NCI-H460 (cell line): Measurements from ENCODE around the gene TGFBR3. TPM values are rescaled to one million over a fixed set of nuclear protein-coding genes. Genes with fewer than 3 reads are reported as not detected.
"Not testable (repeated sequence)": the region's sequence is repeated elsewhere in the genome, so short reads cannot be mapped to it uniquely, and the experiment has no call there.

Experiments used
- DNase-seq: peaks from one replicate; pipeline ENCODE4 v3.0.0-alpha.2; 2016; ENCODE audit warnings: low read depth; ENCODE audit errors: extremely low read depth
- total RNA-seq: library from RNA; depleted of rRNA; stranded (reverse); fragments of >200 nt; shearing (Covaris generic); gene quantifications from 2 replicates; pipeline ENCODE4 v1.2.3, GENCODE V29; 2014

The TGFBR3 gene
- total RNA-seq, 1 experiment from 2014 or later, result 11.3 TPM

DNA sequence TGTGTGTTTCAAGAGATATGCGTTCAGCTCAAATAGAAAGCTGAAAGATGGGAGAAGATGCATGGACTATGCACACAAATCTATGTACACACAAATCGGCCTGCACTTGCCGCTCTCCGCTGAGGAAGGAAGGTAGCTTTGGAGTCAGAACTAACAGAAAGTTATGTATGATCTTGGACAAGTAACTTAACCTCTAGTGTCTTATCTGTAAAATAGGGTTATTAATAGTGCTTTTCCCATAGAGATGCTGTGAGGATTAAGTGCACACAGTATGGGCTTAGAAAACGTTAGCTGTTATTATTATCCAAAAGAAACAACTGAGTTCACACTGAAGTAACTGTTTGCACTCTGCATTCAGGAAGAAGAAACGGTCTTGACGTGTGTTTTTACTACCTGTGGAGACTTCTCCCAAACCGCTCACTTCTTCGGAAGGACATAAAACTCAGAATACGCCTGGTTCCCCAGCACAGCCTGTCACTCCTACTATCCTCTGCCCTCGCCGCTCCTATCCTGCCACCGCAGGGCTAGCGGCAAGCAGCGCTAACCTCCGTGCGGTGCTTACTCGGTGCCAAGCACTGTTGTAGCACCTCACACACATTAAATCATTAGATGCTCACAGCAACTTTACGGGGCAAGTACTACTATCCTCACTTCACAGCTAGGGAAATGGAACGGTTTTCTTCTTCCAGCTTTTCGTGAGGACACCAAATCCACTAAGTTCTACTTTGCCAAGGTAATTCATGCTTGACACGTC lies 1.3 kb downstream of the TGFBR3 start:
- DNase-seq, result no peak

DNA sequence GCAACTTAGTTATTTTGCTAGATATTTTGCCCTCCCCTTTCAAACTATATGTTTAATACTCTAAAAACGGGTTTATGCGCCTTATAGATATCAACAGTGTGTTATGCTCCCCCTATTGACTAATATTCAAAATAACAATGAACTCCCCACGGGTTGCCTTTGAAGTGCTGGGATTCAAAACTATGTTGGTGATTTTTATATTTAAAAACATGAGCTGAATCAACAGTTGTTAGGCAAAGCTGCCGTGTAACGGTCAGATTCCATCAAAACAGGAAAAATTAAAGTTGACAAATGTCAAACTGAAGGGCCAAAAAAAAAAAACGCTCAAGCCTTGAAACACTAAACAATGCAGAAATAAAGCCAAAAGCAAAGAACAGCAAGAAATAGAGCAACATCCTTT lies 2.5 kb downstream of the TGFBR3 start:
- DNase-seq, result no peak

DNA sequence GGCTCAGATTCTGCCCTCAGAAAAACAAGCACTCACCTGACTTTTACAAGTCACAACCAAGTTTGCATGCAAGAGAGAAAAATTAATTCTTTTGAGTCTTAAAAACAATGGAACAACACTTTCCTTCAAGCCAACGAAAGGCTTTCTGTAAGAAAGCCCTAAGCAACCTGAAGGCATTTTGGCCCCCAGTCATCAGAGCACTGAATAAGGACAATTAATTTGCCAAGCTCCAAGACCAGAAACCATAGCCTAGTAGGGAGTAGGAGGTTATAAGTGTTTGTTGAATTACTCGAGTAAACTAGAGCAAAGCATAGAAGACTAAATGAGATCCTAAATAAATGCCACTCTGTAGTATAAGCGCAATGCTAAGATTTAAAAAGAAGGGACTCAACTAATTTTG lies 4.7 kb downstream of the TGFBR3 start:
- DNase-seq, result no peak

DNA sequence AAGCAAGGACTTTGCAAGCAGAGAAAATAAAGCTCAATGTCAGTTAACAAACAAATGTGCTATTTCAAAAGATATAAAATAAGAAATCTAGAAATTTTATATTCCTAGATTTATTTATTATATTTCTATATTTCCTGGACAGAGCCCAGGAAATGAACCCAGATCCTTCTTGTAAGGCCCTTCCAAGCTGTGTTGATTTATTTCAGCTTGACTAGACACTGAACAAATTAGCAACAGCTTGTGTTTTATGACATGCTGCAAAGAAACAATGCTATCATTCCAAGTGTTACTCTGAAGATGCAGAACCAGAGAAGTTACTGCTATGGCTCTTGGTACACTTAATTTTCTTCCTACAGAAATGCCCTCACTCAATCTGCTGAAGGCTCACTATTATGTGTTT lies 6.2 kb downstream of the TGFBR3 start:
- no peak for DNase-seq

DNA sequence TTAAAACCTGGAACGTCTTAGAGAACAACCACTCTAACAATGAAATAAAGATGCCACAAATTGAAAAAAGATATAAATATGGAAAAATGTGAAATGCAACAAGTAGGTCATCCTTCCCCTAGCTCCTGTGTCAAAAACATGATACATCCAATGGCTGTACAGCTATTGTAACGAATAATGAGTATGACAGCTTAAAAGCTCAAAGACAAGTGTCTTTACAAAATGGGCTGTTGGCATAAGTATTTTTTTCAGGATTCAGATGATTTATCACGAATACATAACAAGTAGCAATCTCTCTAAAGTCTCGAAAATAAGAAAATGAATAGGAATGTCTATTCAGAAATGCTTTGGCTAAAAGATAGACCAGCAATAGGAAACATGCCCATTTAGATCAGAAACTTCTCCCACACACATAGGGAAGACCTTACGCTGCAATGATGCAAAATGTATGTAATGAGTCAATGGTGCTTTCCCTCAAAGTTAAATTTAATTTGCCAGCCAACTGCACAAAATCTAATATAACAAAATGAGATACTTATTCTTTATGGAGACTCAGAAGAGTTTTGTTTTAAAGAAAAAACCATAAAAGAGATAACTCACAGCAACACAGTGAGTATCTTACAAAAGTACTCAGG lies 8.3 kb downstream of the TGFBR3 start:
- no peak for DNase-seq

DNA sequence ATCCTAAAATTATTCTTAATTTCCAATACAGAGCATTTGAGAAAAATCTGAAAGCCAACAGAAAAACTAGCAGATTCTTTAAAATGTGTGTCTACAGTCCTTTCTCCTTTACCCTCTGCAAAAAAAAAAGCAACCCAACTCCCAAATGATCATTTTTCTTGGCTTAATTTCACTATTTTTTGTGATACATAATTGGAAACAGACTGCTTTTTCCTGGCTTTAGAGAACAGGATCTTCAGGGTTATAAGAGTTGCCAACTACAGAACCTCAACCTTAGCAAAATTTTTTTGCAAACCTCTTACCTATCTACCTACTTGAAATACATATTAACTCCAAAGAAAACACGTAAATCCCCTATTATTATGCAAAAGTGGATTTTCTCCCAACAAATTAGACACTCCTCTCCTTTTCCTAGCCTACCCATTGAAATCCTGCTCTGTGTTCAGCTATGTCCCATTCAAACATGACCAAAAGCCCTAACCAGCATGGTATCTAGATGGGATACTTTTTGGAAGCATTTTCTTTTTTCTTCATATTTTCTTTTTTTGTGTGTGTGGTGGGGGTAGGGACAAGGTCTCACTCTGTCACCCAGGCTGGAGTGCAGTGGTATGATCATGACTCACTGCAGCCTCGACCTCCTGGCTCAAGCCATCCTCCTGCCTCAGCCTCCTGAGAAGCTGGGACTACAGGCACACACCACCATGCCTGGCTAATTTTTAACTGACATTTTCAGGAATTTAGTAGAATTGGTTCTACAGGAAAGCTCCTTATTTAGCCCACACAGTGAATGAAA lies 9.0 kb downstream of the TGFBR3 start:
- DNase-seq, result no peak

DNA sequence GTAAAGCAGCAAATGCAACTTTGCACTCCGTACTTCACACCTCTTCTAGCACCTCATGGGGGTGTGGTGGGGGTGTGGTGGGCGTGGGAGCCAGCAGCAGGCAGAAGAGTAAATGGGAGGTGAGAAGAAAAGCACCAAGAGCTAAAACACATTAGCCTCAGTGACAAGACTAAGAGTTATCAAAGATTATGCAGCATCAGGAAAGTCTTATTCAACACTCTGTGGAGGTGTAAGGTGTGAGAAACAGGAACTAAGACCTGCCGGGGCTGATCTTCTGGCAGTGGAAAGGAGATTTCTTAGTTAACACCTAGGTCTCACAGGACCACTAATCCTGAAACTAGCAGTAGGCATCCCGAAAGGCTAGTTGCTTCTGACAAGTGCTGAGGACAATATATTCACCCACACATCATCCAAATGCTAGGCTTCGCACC lies 9.9 kb downstream of the TGFBR3 start:
- DNase-seq, result no peak

DNA sequence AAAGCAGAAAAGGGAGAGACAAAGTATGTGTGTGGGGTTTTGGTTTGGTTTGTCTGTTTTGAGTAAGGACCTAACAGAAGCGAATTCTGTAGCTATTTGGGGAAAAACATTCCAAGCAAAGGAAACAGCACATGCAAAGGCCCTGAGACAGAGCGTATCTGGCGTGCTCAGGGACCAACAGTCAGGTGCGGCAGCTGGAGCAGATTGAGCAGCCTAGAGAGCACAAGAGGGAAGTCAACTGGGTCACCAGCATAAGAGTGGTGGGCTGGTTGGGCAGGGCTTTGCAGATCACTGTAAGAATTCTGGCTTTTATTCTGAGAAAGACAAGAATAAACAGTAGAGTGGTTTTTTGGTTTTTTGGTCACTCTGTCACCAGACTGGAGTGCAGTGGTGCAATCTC lies 11.8 kb downstream of the TGFBR3 start:
- DNase-seq, result no peak

DNA sequence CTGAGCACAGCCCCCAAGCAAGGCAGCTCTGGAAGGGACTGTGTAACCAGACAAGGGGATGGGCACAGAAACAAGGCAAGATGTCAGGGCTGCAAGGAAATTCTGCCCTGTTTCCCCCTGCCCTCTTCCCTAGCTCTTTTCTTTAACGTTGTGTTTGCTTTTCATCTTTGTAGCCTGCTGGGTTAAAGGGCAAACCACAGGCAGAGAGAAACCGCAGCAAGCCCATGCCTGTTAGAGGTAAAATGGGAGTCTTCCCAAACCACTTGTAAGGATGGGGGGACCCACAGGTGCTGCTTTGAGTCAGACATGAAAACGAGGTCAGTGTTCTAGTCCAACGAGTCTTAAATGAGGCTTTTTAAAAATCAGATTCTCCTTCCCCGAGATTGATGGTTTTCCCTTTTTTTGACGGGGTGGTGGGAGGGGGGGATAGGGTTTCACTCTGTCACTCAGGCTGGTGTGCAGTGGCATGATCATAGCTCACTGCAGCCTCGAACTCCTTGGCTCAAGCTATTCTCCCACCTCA lies 13.3 kb downstream of the TGFBR3 start:
- DNase-seq, result no peak

DNA sequence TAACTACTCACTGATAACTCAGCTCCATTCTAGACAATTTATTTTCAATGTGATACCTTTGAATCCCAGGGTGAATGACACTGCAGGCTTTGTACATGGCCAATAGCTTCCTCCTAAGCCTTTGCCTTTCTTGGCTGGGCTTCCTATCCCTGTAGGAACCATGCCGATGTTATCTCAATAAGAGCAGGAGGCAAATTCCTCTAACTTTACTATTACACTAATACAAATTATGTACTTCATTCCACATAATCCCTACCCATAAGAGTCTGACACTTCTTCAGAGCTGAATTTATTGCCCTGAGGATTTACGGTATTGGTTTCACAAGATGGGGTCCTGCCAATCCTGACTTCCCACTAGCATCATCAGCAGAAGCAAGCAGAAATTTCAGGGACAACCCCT lies 14.0 kb downstream of the TGFBR3 start:
- no peak for DNase-seq

DNA sequence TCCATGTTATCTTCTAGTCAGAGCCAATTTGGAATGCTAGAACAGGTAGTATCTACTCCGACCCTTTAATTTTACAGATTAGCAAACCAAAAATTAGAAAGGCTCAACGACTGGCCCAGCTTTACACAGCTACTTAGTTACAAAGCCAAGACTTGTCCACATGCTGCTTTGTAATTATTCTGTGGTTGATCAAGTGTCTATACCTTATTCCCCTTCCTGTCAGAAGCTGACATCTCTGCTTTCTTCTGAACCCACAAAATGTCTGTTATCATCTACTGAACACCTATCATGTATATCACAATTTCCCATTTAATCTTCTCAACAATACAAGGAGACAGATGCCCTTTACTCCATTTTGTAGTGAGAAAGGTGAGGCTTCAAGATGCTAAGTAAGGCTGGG lies 15.6 kb downstream of the TGFBR3 start:
- DNase-seq, result no peak

DNA sequence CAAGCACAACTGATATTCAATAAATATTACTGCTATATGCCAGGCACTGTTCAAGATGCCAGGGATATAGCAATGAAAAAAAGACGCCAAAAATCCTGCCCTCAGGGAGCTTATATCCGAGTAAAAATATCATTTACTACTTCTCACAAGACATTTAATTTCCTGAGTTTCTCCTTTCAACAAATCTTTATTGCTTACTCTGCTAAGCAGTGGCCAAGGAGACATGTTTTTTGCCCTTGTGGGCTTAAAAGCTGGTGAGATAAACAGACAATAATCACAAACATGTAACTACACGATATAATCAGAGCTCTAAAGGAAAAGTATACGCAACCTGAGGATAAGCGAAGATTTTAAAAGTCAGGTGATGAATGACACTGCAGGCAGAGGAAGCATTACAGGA lies 19.5 kb downstream of the TGFBR3 start:
- no peak for DNase-seq

DNA sequence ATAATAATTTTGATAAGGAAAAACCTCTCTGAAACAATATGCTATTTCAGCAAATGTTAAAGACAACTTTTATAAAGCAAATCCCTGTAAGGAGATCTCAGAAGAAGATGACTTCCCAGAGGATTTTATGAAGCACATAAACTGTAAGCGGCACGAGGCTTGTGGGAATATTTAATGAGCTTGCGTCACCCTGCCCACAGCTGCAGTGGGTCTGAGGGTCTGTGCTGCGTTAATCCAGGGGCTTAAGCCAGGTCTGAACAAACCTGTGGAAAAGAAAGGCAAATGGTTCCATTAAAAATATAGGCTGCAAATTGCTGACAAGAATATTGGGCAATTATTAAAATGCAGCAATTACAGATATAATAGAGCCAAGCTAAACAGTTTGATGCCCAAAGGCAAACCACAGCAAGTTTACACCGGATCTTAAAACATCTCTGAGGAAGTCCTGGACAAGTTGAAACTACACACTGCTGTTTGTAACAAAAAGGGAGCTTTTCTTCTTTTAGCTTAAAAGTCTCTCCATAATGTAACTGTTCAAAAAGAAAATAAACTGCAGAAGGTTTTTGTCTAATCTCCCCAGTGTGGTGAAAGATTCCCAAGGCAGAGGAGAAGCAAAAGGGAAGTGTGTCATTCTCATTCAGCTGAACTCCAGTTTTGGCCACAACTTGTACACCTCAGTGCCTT lies 21.8 kb downstream of the TGFBR3 start:
- no peak for DNase-seq

DNA sequence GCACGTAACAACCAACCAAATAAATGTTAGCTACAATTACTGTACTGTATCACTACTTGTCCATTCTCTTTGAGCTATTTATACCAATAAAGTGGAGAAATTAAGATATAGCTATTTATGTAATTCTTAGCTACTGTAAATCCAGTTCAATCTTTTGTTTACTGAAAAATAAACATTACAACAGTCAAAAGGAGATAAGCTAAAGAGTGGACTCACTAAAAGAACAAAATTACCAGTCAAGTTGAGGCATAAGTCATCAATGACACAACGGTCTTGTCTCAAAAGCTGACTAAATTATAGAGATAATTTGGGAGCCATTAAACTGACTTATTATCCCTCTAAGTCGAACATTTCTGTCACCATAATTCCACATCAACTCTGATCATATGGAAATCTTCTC lies 22.5 kb downstream of the TGFBR3 start:
- no peak for DNase-seq

DNA sequence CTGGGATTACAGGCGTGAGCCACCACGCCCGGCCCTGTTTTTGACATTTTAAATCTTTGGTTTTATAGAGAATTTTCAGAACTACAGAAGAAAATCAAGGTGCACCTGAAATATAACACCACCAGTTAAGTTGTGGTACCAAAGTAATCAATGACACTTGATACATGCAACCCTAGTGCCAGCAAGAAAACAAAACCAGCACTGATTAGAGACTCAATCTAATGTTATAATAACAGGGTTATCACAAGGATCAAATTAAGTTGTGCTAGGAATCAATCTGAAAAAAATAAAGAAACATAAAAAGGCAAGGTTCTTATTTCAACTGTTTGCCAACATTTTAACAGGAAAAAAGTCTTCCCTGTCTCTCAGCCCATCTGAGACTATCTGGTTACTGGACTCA lies 23.8 kb downstream of the TGFBR3 start:
- no peak for DNase-seq

DNA sequence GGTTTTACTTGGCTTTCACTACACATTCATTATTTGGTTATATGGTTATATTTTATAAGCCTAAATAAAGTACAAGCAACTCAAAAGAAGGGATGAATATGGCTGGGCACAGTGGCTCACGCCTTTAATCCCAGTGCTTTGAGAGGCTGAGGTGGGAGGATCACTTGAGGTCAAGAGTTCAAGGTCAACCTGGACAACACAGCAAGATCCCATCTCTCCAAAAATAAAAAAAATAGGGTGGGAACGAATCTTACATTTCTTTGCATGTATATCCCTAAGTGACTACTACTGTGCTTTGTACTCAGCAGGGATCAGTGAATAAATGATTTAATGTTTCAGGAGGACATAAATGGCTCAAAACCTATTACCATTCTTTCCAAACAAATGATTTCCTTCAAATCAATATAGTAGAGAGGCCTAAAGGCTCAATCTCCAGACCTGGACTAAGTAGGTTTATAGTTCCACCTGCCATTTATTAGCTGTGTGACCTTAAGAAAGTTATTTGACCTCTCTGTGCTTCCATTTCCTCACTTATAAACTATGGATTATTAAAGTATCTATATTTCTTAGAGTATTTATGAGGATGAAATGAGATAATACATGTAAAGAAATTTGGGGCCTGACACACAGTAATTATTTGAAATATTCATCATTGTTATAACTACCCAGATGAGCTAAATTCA lies 28.3 kb downstream of the TGFBR3 start:
- DNase-seq, result no peak

DNA sequence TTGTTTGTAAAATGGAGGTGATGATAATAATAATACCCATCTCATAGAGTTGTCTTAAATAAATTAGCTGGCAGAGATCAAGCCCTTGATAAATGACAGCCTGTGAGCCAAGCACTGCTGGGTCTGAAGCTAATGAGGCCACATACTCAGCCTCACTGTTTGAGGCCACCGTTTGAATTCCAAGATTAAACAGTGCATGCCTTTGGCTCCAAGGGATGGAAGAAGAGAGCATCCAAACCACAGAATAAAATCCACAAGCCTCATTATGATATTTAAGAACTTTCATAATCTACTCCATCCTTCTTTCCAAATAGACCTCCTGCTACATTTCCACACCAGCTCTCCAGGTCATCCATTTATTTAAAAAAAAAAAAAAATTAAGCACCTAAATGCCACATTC lies 29.0 kb downstream of the TGFBR3 start:
- DNase-seq, result no peak

DNA sequence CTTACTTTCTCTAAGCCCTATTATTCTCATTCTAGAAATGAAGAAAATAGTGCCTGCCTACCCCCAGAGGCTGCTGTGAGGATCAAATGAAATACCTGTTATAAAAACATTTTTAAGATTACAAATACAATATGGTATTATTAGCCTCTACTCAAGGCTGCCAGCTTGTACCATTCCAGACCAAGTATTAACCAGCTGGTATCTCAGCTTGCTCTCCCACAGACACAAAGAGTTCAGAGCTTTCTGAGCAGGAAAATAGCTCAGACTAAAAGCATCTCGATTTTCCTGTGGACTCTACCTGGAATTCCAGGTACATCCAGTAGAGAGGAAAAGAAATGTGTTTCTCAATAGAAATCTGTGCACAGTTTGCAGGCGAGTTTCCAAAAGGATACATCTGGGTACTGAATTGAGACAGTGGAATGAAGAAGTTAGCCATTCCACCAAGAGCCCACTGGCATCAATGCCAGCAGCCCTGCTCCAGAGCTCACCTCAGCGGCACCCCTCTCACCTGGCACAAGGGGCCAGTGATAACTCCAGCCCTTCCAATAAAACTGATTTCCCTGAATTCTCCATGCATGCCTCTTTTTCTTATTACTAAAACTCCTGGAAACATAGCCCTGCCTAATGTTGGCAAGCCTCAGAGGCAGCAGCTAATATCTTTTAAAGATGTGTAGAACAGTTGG lies 31.0 kb downstream of the TGFBR3 start:
- no peak for DNase-seq

DNA sequence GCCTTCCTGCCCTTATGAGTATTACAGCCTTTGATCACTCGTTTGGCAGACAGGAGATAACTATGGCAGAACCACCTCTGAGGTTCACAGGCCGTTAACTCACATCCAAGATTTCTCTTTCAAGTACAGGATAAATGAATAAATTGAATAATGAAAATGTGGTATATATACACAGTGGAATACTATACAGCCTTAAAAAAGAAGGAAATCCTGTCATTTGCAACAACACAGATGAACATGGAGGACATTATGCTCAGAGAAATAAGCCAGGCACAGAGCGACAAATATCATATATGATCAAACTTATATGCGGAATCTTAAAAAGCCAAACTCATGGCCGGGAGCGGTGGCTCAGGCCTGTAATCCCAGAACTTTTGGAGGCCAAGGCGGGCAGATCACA lies 32.6 kb downstream of the TGFBR3 start:
- no peak for DNase-seq

DNA sequence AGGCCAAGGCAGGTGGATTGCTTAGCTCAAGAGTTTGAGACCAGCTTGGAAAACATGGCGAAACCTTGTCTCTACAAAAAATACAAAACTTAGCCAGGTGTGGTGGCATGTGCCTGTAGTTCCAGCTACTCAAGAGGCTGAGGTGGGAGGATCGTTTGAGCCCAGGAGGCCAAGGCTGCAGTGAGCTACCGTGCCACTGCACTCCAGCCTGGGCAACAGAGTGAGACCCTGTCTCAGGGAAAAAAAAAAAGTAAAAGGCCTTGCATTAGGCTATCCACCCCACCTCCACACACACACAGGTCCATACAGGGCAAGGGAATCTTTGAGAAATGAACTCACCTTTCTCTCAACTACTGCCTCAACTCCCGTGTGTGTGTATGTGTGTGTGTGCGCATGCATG lies 33.9 kb downstream of the TGFBR3 start:
- not testable (repeated sequence) for DNase-seq
